ENCODE results near the gene STX11.

Gene STX11

DNA sequence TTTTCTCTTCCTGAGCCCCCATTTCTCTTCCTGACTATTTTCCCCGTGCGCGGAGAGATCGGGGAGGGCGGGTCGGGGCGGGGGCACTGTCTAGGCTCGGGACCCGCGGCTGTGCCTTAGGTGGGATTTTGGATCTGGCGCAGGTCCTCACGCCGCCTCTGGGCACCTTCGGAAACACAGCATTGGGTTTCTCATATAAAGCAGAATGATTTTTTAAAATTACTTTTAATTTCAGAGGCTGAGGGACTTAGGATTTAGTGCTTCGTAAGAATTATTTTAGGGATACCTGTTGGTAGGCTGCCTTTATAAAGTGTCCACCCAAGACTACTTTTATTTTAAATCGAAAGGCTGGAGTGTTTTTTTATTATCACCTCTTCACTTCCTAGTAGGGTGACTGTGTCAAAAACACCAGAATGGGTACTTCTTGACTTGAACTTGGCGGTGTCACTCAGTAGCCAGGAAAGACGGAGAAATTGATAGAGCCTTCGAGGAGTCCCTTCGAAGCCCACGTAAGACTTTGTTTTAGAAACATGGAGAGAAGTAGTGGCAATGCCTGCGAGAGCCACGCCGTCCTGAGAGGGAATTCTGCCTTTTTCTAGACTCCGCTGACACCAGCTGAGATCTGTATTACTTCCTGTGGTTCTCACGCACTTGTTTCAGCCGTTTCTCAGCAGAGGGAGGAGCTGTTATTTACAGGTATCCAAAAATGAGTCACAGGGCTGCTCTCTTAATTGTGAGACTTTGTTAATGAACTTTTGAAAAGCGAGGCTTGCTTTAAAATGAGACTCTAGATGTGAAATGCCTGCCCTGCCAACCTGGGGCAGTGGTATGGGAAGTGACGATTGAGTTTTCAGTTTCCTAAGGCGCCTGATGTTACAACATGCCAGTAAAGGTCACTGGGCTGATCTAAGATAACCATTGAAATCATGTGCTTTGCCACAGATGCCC, 667 bp downstream of the STX11 start:
- H3K27ac ChIP-seq (ENCODE audit: low read depth, low read length), result no peak overlapping the region
- no peaks in the 10 kb centered on the region for H3K36me3 ChIP-seq (ENCODE audit: control insufficient read depth, low read length)
- H3F3A ChIP-seq (ENCODE audit: control insufficient read depth, insufficient read depth), result no peaks in the 10 kb centered on the region
- H3K9me3 ChIP-seq (ENCODE audit: control insufficient read depth, insufficient read depth, low read length), result no peaks in the 10 kb centered on the region
- no peaks in the 10 kb centered on the region for H3K9me2 ChIP-seq (replicated peaks; ENCODE audit: control insufficient read depth, low read length)
- no peaks in the 10 kb centered on the region for H4K20me1 ChIP-seq (ENCODE audit: control insufficient read depth, insufficient read depth, low read depth, low read length)
- H3K4me1 ChIP-seq (ENCODE audit: control insufficient read depth, low read length), result peaks cover 11% of the 10 kb centered on the region
- H3K27me3 ChIP-seq (ENCODE audit: control insufficient read depth, low read length), result peaks cover 57% of the 10 kb centered on the region
- H3K79me2 ChIP-seq (ENCODE audit: control insufficient read depth, low read length), result no peaks in the 10 kb centered on the region
- TF ChIP-seq, protein P1, sequence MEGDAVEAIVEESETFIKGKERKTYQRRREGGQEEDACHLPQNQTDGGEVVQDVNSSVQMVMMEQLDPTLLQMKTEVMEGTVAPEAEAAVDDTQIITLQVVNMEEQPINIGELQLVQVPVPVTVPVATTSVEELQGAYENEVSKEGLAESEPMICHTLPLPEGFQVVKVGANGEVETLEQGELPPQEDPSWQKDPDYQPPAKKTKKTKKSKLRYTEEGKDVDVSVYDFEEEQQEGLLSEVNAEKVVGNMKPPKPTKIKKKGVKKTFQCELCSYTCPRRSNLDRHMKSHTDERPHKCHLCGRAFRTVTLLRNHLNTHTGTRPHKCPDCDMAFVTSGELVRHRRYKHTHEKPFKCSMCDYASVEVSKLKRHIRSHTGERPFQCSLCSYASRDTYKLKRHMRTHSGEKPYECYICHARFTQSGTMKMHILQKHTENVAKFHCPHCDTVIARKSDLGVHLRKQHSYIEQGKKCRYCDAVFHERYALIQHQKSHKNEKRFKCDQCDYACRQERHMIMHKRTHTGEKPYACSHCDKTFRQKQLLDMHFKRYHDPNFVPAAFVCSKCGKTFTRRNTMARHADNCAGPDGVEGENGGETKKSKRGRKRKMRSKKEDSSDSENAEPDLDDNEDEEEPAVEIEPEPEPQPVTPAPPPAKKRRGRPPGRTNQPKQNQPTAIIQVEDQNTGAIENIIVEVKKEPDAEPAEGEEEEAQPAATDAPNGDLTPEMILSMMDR (IDR thresholded peaks at IDR 0.05; ENCODE audit: low read depth, low read length, poor library complexity, severe bottlenecking), result no peak
- TF ChIP-seq EZH2phosphoT487 (IDR thresholded peaks at IDR 0.05; ENCODE audit: borderline replicate concordance, low read length), result no peak
- H3K4me2 ChIP-seq (ENCODE audit: low read length), result peak overlapping the region; percentile 72
- H3K4me3 ChIP-seq (ENCODE audit: low read length), result peak overlapping the region; percentile 75

DNA sequence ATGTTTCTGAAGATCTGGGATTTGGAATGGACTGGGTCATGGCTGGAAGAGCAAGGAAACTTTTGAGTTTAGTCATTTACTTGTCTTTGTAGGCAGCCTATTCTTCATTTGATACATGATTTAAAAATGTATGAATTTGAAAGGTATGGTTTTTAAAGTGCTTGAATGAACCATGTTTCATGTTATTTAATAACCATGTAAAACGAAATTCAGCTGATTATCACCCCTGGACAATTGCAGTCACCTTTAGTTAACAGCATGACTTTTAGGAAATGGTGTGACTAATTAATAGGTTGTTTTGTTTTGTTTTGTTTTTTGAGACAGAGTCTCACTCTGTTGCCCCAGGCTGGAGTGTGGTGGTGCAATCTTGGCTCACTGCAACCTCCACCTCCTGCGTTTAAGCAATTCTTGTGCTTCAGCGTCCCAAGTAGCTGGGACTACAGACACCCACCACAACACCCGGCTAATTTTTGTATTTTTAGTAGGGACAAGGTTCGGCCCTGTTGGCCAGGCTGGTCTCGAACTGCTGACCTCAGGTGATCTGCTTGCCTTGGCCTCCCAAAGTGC, 2.1 kb downstream of the STX11 start:
- no peak overlapping the region for H3K4me2 ChIP-seq (ENCODE audit: low read length)
- no peak overlapping the region for H3K4me3 ChIP-seq (ENCODE audit: low read length)
- TF ChIP-seq EZH2phosphoT487 (IDR thresholded peaks at IDR 0.05; ENCODE audit: borderline replicate concordance, low read length), result no peak
- TF ChIP-seq, protein P1 (IDR thresholded peaks at IDR 0.05; ENCODE audit: low read depth, low read length, poor library complexity, severe bottlenecking), result no peak
- H3K27ac ChIP-seq (ENCODE audit: low read depth, low read length), result no peak overlapping the region
- H3K9me3 ChIP-seq (ENCODE audit: control insufficient read depth, insufficient read depth, low read length), result no peaks in the 10 kb centered on the region
- H3K79me2 ChIP-seq (ENCODE audit: control insufficient read depth, low read length), result no peaks in the 10 kb centered on the region
- no peaks in the 10 kb centered on the region for H3K36me3 ChIP-seq (ENCODE audit: control insufficient read depth, low read length)
- H3F3A ChIP-seq (ENCODE audit: control insufficient read depth, insufficient read depth), result no peaks in the 10 kb centered on the region
- H3K27me3 ChIP-seq (ENCODE audit: control insufficient read depth, low read length), result peaks cover 59% of the 10 kb centered on the region
- H4K20me1 ChIP-seq (ENCODE audit: control insufficient read depth, insufficient read depth, low read depth, low read length), result no peaks in the 10 kb centered on the region
- H3K4me1 ChIP-seq (ENCODE audit: control insufficient read depth, low read length), result peaks cover 11% of the 10 kb centered on the region
- no peaks in the 10 kb centered on the region for H3K9me2 ChIP-seq (replicated peaks; ENCODE audit: control insufficient read depth, low read length)

DNA sequence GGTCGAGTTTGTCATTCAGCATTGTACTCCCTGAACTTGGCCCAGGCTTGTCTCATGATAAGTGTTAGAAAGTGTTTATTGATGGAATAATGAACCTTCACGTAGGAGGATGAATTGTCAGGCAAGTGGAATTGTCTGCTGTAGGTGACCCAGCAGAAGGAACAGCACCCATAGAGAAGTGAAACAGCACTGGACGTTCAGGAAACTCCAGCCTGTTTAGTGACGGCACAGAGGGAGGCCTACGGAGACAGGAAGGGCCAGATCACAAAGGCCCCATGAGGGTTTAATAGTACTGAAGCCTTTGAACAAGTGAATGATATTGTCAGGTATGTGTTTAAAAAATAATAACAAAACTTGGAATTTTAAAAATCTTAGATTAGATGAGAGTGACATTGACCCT, 2.9 kb downstream of the STX11 start:
- no peaks in the 10 kb centered on the region for H4K20me1 ChIP-seq (ENCODE audit: control insufficient read depth, insufficient read depth, low read depth, low read length)
- H3F3A ChIP-seq (ENCODE audit: control insufficient read depth, insufficient read depth), result no peaks in the 10 kb centered on the region
- peaks cover 11% of the 10 kb centered on the region for H3K4me1 ChIP-seq (ENCODE audit: control insufficient read depth, low read length)
- no peaks in the 10 kb centered on the region for H3K79me2 ChIP-seq (ENCODE audit: control insufficient read depth, low read length)
- H3K27ac ChIP-seq (ENCODE audit: low read depth, low read length), result no peak overlapping the region
- no peaks in the 10 kb centered on the region for H3K36me3 ChIP-seq (ENCODE audit: control insufficient read depth, low read length)
- H3K9me2 ChIP-seq (replicated peaks; ENCODE audit: control insufficient read depth, low read length), result no peaks in the 10 kb centered on the region
- H3K9me3 ChIP-seq (ENCODE audit: control insufficient read depth, insufficient read depth, low read length), result no peaks in the 10 kb centered on the region
- no peak overlapping the region for H3K4me3 ChIP-seq (ENCODE audit: low read length)
- H3K27me3 ChIP-seq (ENCODE audit: control insufficient read depth, low read length), result peaks cover 57% of the 10 kb centered on the region
- TF ChIP-seq, protein P1 (IDR thresholded peaks at IDR 0.05; ENCODE audit: low read depth, low read length, poor library complexity, severe bottlenecking), result no peak
- no peak for TF ChIP-seq EZH2phosphoT487 (IDR thresholded peaks at IDR 0.05; ENCODE audit: borderline replicate concordance, low read length)
- H3K4me2 ChIP-seq (ENCODE audit: low read length), result no peak overlapping the region
